Ishikawa (cell line): Measurements from ENCODE around the gene ACSL4.

Experiments
- CEBPB ChIP-seq: IDR thresholded peaks from 2 replicates; pipeline ENCODE4 v1.6.1; 2012
- CREB1 ChIP-seq: IDR thresholded peaks from 2 replicates; pipeline ENCODE4 v1.6.1; 2012; ENCODE audit warnings: low read depth
- EGR1 ChIP-seq: IDR thresholded peaks from 2 replicates; pipeline ENCODE4 v1.6.1; 2012
- EP300 ChIP-seq: IDR thresholded peaks from 2 replicates; pipeline ENCODE4 v1.6.1; 2012; ENCODE audit warnings: borderline replicate concordance
- FOXM1 ChIP-seq: IDR thresholded peaks from 2 replicates; pipeline ENCODE4 v1.6.1; 2012; ENCODE audit warnings: low read depth, borderline replicate concordance
- MAX ChIP-seq: IDR thresholded peaks from 2 replicates; pipeline ENCODE4 v1.6.1; 2012
- NFIC ChIP-seq: IDR thresholded peaks from 2 replicates; pipeline ENCODE4 v1.6.1; 2012
- RAD21 ChIP-seq: IDR thresholded peaks from 2 replicates; pipeline ENCODE4 v1.6.1; 2012; ENCODE audit warnings: low read depth
- REST ChIP-seq: IDR thresholded peaks from 2 replicates; pipeline ENCODE4 v1.6.1; 2012; ENCODE audit warnings: low read depth, mild to moderate bottlenecking
- TAF1 ChIP-seq: IDR thresholded peaks from 2 replicates; pipeline ENCODE4 v1.6.1; 2012; ENCODE audit warnings: low read depth, mild to moderate bottlenecking
- TCF12 ChIP-seq: IDR thresholded peaks from 2 replicates; pipeline ENCODE4 v1.6.1; 2012; ENCODE audit warnings: low read depth
- TEAD4 ChIP-seq: IDR thresholded peaks from 2 replicates; pipeline ENCODE4 v1.6.1; 2012
- YY1 ChIP-seq: IDR thresholded peaks from 2 replicates; pipeline ENCODE4 v1.6.1; 2012; ENCODE audit warnings: low read depth
- ZBTB7A ChIP-seq: IDR thresholded peaks from 2 replicates; pipeline ENCODE4 v1.6.1; 2012; ENCODE audit warnings: low read depth
- TF ChIP-seq, protein P1 (sequence below): IDR thresholded peaks from 2 replicates; pipeline ENCODE4 v1.6.1; 2012

ACSL4 gene

GRCh38 chrX:109749207-109749606 lies 16.1 kb upstream of the ACSL4 start:
- TF ChIP-seq TCF12 (no peak), CEBPB (no peak), NFIC (no peak), YY1 (no peak), CREB1 (no peak), TAF1 (no peak), FOXM1 (no peak), MAX (no peak), RAD21 (no peak), EP300 (no peak), REST (no peak)
- TF ChIP-seq, protein P1, sequence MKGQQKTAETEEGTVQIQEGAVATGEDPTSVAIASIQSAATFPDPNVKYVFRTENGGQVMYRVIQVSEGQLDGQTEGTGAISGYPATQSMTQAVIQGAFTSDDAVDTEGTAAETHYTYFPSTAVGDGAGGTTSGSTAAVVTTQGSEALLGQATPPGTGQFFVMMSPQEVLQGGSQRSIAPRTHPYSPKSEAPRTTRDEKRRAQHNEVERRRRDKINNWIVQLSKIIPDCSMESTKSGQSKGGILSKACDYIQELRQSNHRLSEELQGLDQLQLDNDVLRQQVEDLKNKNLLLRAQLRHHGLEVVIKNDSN, result no peak

DNA sequence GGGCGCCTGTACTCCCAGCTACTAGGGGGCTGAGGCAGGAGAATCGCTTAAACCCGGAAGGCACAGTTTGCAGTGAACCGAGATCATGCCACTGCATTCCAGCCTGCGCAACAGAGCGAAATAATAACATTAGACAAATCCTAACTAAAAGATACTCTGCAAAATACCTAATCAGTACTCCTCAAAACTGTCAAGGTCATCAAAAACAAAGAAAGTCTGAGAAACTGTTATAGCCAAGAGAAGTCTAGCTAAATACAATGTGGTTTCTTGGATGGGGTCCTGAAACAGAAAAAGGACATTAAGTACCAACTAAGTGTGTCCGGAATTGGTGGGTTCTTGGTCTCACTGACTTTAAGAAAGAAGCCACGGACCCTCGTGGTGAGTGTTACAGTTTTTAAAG lies 14.6 kb upstream of the ACSL4 start:
- TF ChIP-seq REST, result no peak
- TF ChIP-seq EP300, result no peak
- no peak for TF ChIP-seq CEBPB
- TF ChIP-seq CREB1, result no peak
- no peak for TF ChIP-seq TEAD4
- no peak for TF ChIP-seq MAX
- no peak for TF ChIP-seq TCF12
- TF ChIP-seq TAF1, result no peak
- no peak for TF ChIP-seq RAD21
- TF ChIP-seq FOXM1, result no peak
- no peak for TF ChIP-seq YY1

DNA sequence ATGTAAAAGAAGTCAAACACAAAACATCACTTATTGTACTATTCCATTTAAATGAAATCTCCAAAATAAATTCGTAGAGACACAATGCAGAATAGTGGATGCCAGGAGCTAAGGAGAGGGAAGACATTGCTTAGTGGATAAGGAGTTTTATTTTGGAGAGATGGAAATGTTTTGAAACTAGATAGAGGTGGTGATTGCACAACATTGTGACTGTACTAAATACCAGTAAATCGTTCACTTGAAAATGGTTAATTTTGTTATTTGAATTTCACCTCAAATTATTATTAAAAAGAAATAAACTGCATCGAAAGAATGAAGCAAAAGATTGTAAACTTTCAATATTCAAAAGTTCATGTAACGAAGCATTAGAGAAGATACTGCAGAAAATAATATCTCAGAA lies 9.7 kb upstream of the ACSL4 start:
- no peak for TF ChIP-seq RAD21
- no peak for TF ChIP-seq FOXM1
- no peak for TF ChIP-seq REST
- TF ChIP-seq YY1, result no peak
- TF ChIP-seq MAX, result no peak
- no peak for TF ChIP-seq EGR1
- TF ChIP-seq TAF1, result no peak
- TF ChIP-seq, protein P1, result no peak
- TF ChIP-seq TEAD4, result no peak
- no peak for TF ChIP-seq EP300

- TF ChIP-seq EGR1 (no peak), TAF1 (no peak), TEAD4 (no peak), YY1 (no peak), FOXM1 (no peak), RAD21 (no peak), CEBPB (no peak), CREB1 (no peak), TCF12 (no peak), ZBTB7A (no peak), MAX (no peak), NFIC (no peak), REST (no peak), EP300 (no peak)
- TF ChIP-seq, protein P1, result no peak
Observed at GRCh38 chrX:109740433-109740809, 7.4 kb upstream of the ACSL4 start.
